GM12864 (cell line): ENCODE data around the gene PAM.
A peak's percentile ranks its signal among the peaks of the same experiment; 100 is the strongest.
"Not testable (repeated sequence)": the region's sequence is repeated elsewhere in the genome, so short reads cannot be mapped to it uniquely, and the experiment has no call there.

Experiments used
- DNase-seq: peaks from one replicate; pipeline ENCODE4 v3.0.0-alpha.2; 2011; ENCODE audit warnings: low read depth
- H3K4me3 ChIP-seq: 2 replicates; pipeline ENCODE4 v1.5.1; 2011; ENCODE audit warnings: mild to moderate bottlenecking, low read depth, low read length, control low read depth
- CTCF ChIP-seq: IDR thresholded peaks from 2 replicates; pipeline ENCODE4 v1.5.1; 2011; ENCODE audit warnings: low read depth, mild to moderate bottlenecking, moderate library complexity, low read length, control low read depth, inconsistent platforms; ENCODE audit errors: missing control alignments

PAM gene

GRCh38 chr5:103035701-103036100, 280.6 kb downstream of the PAM start:
- no peak for DNase-seq
- TF ChIP-seq CTCF: no peak
- H3K4me3 ChIP-seq: no peak overlapping the region

- no peak overlapping the region for H3K4me3 ChIP-seq
- no peak for DNase-seq
- no peak for TF ChIP-seq CTCF
Measured at GRCh38 chr5:103036601-103037000, 281.5 kb downstream of the PAM start.

GRCh38 chr5:103037673-103038455, 282.8 kb downstream of the PAM start:
- H3K4me3 ChIP-seq: no peak overlapping the region; the same call in 1 of the 2 replicates
- no peak for DNase-seq

GRCh38 chr5:103041071-103041676, 286.1 kb downstream of the PAM start:
- DNase-seq: no peak
- peak; percentile 36 for TF ChIP-seq CTCF
- no peak overlapping the region for H3K4me3 ChIP-seq

More at GRCh38 chr5:103037673-103038455, 282.8 kb downstream of the PAM start:
- peak; percentile 31 for TF ChIP-seq CTCF

GRCh38 chr5:103046706-103047105, 291.6 kb downstream of the PAM start:
- DNase-seq: not testable (repeated sequence)

GRCh38 chr5:103057208-103058130, 302.4 kb downstream of the PAM start:
- no peak overlapping the region for H3K4me3 ChIP-seq
- no peak for TF ChIP-seq CTCF
- DNase-seq: no peak

More at GRCh38 chr5:103046706-103047105, 291.6 kb downstream of the PAM start:
- H3K4me3 ChIP-seq: not testable (repeated sequence)

- DNase-seq: no peak
- TF ChIP-seq CTCF: no peak
- H3K4me3 ChIP-seq: no peak overlapping the region
Measured at GRCh38 chr5:103059525-103059924, 304.4 kb downstream of the PAM start.
